ENCODE data around the gene GMEB1.
"Not testable (repeated sequence)": the region's sequence is repeated elsewhere in the genome, so short reads cannot be mapped to it uniquely, and the experiment has no call there.

GMEB1 gene

DNA sequence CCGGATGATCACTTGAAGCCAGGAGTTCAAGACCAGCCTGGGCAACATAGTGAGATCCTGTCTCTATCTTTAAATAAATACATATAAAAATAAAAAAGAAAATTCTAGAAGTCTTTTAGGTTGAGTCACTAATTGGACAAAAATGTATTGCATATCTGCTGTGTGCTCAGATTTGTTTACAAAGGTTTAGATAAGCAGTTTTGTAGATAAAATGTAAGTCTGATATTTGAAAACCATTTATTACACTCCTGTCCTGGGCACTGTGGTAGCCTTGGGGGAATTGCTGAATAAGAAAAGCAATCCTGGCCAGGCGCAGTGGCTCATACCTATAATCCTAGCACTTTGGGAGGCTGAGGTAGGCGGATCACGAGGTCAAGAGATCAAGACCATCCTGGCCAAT lies 11.6 kb downstream of the GMEB1 start:
- Histone ChIP-seq H3K9ac (ENCODE audit: low read depth, low read length) (no peak overlapping the region), H3K36me3 (ENCODE audit: control insufficient read depth, insufficient read depth, low read length) (no peaks in the 10 kb centered on the region), H3K9me3 (ENCODE audit: control insufficient read depth, insufficient read depth, low read length) (no peaks in the 10 kb centered on the region), H3K4me1 (ENCODE audit: control insufficient read depth, insufficient read depth, low read length) (peaks cover 4% of the 10 kb centered on the region), H3K4me3 (ENCODE audit: low read depth, low read length) (no peak overlapping the region), H3K27me3 (ENCODE audit: control insufficient read depth, insufficient read depth, low read length) (no peaks in the 10 kb centered on the region)

DNA sequence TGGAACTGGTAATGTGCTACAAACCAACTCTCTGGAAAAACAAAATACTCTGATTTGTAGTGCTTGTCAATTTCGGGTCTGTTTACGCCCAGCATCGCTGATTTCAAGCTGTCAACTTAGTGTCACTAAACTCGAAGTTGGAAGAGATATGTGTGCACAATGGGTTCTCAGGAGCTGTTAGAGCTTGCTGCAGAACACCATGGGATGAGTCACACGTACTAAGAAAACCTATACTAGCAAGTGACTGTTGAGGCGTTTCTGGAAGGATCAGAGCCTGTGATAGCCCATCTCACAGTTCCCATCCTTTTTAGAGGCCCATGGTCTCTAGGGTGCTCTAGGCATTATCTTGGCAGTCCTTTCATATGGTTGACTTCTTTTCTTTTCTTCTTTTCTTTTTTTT lies 14.3 kb downstream of the GMEB1 start:
- Histone ChIP-seq H3K9me3 (ENCODE audit: control insufficient read depth, insufficient read depth, low read length) (no peaks in the 10 kb centered on the region), H3K9ac (ENCODE audit: low read depth, low read length) (no peak overlapping the region), H3K4me3 (ENCODE audit: low read depth, low read length) (no peak overlapping the region), H3K4me1 (ENCODE audit: control insufficient read depth, insufficient read depth, low read length) (no peaks in the 10 kb centered on the region), H3K36me3 (ENCODE audit: control insufficient read depth, insufficient read depth, low read length) (peaks cover 2% of the 10 kb centered on the region), H3K27me3 (ENCODE audit: control insufficient read depth, insufficient read depth, low read length) (no peaks in the 10 kb centered on the region)

DNA sequence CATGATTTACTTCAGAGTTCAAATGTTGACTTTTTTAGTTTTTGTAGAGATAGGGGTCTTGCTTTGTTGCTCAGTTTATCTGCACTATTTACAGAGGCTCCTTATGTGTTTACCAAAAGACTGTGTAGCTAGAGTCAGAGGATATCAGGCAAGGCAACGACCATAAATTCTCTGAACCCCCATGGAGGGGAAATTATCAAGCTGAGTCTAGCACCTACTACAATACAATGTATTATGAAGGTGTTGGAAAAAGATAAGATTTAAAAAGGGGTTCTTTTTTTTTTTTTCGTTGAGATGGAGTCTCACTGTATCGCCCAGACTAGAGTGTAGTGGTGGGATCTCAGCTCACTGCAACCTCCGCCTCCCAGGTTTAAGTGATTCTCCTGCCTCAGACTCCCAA lies 16.4 kb downstream of the GMEB1 start:
- Histone ChIP-seq H3K9me3 (ENCODE audit: control insufficient read depth, insufficient read depth, low read length) (no peaks in the 10 kb centered on the region), H3K27me3 (ENCODE audit: control insufficient read depth, insufficient read depth, low read length) (no peaks in the 10 kb centered on the region), H3K4me1 (ENCODE audit: control insufficient read depth, insufficient read depth, low read length) (no peaks in the 10 kb centered on the region), H3K4me3 (ENCODE audit: low read depth, low read length) (no peak overlapping the region), H3K36me3 (ENCODE audit: control insufficient read depth, insufficient read depth, low read length) (peaks cover 2% of the 10 kb centered on the region), H3K9ac (ENCODE audit: low read depth, low read length) (no peak overlapping the region)

DNA sequence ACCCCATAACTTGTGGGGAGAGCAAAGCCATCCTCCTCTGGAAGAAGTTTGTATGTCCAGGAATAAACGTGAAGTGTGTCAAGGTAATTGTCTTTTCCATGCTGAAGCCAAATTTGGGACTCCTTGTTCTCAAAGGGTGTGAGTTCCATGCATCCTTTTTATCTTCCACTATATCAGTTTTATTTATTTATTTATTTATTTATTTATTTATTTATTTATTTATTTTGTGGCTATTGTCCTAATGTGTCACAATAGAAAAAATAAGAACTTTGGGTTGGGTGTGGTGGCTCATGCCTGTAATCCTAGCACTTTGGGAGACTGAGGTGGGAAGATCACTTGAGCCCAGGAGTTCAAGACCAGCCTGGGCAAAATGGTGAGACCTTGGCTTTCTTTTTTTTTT lies 23.0 kb downstream of the GMEB1 start:
- not testable (repeated sequence) for H3K9ac ChIP-seq (ENCODE audit: low read depth, low read length); H3K9me3 ChIP-seq (ENCODE audit: control insufficient read depth, insufficient read depth, low read length); H3K27me3 ChIP-seq (ENCODE audit: control insufficient read depth, insufficient read depth, low read length); H3K4me3 ChIP-seq (ENCODE audit: low read depth, low read length); H3K4me1 ChIP-seq (ENCODE audit: control insufficient read depth, insufficient read depth, low read length); H3K36me3 ChIP-seq (ENCODE audit: control insufficient read depth, insufficient read depth, low read length)

DNA sequence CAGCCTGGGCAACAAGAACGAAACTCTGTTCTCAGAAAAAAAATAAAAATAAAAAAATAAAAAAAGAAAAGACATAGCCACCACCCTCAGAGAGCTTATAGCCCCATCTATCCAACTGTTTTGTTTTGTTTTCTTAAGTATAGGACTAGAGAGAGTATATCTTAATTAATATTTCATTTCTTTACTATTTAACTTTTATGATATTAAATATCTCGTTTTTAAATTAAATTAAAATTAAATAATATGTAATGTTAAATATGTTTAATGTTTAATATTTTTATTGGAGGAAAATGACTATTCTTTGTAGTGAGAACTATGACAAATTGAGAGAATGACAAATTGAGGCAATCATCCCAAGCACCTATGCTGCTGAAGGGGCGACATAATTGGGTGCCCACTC lies 35.0 kb downstream of the GMEB1 start:
- H3K9me3 ChIP-seq (ENCODE audit: control insufficient read depth, insufficient read depth, low read length) = no peaks in the 10 kb centered on the region
- H3K9ac ChIP-seq (ENCODE audit: low read depth, low read length) = no peak overlapping the region
- H3K4me3 ChIP-seq (ENCODE audit: low read depth, low read length) = no peak overlapping the region
- H3K27me3 ChIP-seq (ENCODE audit: control insufficient read depth, insufficient read depth, low read length) = no peaks in the 10 kb centered on the region
- H3K36me3 ChIP-seq (ENCODE audit: control insufficient read depth, insufficient read depth, low read length) = peaks cover 12% of the 10 kb centered on the region
- H3K4me1 ChIP-seq (ENCODE audit: control insufficient read depth, insufficient read depth, low read length) = no peaks in the 10 kb centered on the region

DNA sequence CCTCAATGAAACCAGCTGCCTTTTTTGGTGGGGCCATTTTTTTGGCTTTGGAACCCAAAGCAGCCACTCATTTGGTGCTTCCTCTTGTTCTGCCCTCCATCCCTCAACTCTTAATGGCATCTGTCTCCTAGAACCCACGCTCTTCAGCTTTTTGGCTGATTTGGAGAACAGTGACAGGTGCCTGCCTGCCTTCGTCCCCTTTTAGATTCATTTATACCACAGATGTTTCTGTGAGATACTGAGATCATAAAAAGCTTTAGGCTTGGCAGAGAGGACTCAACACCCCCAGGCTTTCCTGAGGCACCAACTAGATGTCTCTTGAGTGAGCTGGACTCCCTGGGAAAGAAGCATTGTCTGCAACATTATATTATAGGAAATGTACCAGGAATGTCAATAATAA lies 47.8 kb downstream of the GMEB1 start:
- Histone ChIP-seq H3K4me1 (ENCODE audit: control insufficient read depth, insufficient read depth, low read length) (no peaks in the 10 kb centered on the region), H3K9me3 (ENCODE audit: control insufficient read depth, insufficient read depth, low read length) (no peaks in the 10 kb centered on the region), H3K27me3 (ENCODE audit: control insufficient read depth, insufficient read depth, low read length) (no peaks in the 10 kb centered on the region), H3K4me3 (ENCODE audit: low read depth, low read length) (no peak overlapping the region), H3K36me3 (ENCODE audit: control insufficient read depth, insufficient read depth, low read length) (peaks cover 14% of the 10 kb centered on the region), H3K9ac (ENCODE audit: low read depth, low read length) (no peak overlapping the region)

DNA sequence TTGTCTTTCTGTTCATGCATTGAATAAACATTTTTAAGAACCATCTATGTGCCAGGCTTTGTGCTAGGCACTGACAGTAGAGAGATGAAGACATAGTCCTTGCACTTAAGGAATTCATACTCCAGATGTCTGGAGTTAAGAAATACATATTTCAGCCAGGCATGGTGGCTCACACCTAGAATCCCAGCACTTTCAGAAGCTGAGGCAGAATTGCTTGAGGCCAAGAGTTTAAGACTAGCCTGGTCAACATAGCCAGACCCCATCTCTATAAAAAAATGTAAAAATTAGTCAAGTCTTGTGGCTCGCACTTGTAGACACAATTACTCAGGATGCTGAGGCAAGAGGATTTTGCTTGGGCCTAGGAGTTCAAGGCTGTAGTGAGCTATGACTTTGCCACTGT lies 49.6 kb downstream of the GMEB1 start:
- Histone ChIP-seq H3K4me3 (ENCODE audit: low read depth, low read length) (no peak overlapping the region), H3K27me3 (ENCODE audit: control insufficient read depth, insufficient read depth, low read length) (no peaks in the 10 kb centered on the region), H3K9ac (ENCODE audit: low read depth, low read length) (no peak overlapping the region), H3K36me3 (ENCODE audit: control insufficient read depth, insufficient read depth, low read length) (peaks cover 10% of the 10 kb centered on the region), H3K4me1 (ENCODE audit: control insufficient read depth, insufficient read depth, low read length) (no peaks in the 10 kb centered on the region), H3K9me3 (ENCODE audit: control insufficient read depth, insufficient read depth, low read length) (no peaks in the 10 kb centered on the region)

DNA sequence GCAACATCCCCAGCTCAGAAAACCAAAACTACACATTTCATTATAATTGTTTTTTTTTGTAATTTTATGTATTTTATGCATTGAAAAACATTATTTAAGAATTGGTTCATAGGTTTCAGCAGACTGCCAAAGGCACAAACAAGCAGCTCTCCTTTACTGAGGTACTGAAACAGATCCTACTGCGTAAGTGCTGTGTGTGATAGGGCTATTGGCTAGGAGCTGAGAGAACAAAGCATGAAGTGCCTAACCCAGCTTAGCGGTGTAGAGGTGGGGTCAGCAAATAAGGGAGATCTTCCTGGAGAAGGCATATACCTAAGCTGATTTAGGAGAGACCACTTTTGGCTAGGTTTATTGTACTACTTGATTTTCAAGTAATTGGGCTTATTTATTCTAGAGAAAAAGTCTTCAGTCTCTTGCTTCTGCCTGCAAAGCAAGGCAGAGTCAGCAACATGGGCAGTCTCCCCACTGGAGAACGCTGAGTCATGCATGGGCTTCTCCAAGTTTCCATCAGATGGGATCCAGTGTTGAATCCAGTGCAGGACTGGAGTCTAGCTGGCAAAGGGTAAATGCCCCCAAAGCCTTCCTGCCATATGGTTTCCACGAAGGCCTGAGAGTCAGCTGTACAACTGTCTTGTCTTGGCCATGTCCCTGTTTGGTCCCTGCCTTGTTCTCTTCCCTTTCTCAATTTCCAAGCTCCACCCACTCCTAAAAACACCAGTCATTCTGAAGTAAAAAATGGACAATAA lies 50.2 kb downstream of the GMEB1 start:
- Histone ChIP-seq H3K36me3 (ENCODE audit: control insufficient read depth, insufficient read depth, low read length) (peaks cover 5% of the 10 kb centered on the region), H3K9me3 (ENCODE audit: control insufficient read depth, insufficient read depth, low read length) (no peaks in the 10 kb centered on the region), H3K4me1 (ENCODE audit: control insufficient read depth, insufficient read depth, low read length) (no peaks in the 10 kb centered on the region), H3K9ac (ENCODE audit: low read depth, low read length) (no peak overlapping the region), H3K4me3 (ENCODE audit: low read depth, low read length) (no peak overlapping the region), H3K27me3 (ENCODE audit: control insufficient read depth, insufficient read depth, low read length) (no peaks in the 10 kb centered on the region)

DNA sequence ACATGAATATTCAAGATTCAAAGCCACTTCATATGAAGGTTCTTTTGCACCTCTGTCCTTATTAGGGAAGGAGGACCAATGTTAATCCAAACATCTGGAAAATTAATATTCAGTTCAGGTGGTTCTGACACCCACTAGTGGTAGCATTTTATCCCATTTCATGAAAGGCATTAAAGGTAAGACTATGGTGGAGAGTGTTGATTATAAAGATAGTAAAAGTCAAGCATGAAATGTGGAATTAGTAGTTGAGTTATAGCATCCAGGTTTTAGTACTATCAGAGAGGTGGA lies 50.7 kb downstream of the GMEB1 start:
- no peaks in the 10 kb centered on the region for H3K27me3 ChIP-seq (ENCODE audit: control insufficient read depth, insufficient read depth, low read length)
- H3K4me1 ChIP-seq (ENCODE audit: control insufficient read depth, insufficient read depth, low read length) = no peaks in the 10 kb centered on the region
- no peak overlapping the region for H3K9ac ChIP-seq (ENCODE audit: low read depth, low read length)
- no peak overlapping the region for H3K4me3 ChIP-seq (ENCODE audit: low read depth, low read length)
- H3K9me3 ChIP-seq (ENCODE audit: control insufficient read depth, insufficient read depth, low read length) = no peaks in the 10 kb centered on the region
- H3K36me3 ChIP-seq (ENCODE audit: control insufficient read depth, insufficient read depth, low read length) = peaks cover 2% of the 10 kb centered on the region

DNA sequence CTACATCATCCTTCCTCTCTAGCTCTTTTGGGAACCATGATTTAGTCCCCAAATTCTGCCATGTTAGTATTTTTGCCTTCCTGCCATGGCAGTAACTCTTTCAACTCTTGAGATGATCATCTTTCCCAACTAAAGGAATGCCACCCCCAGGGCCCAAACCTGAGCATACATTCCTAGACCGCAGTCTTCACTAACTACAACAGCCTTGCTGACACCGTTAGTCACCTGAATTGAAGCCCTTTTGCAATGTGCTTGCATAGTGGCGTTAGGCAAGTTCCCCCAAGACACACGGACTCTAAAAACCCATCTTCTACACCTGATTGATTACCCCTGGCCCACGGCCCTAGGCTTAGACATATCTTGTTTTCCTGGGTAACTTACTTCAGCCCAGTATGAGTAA lies 51.8 kb downstream of the GMEB1 start:
- Histone ChIP-seq H3K9me3 (ENCODE audit: control insufficient read depth, insufficient read depth, low read length) (no peaks in the 10 kb centered on the region), H3K27me3 (ENCODE audit: control insufficient read depth, insufficient read depth, low read length) (no peaks in the 10 kb centered on the region), H3K4me1 (ENCODE audit: control insufficient read depth, insufficient read depth, low read length) (no peaks in the 10 kb centered on the region), H3K9ac (ENCODE audit: low read depth, low read length) (no peak overlapping the region), H3K4me3 (ENCODE audit: low read depth, low read length) (no peak overlapping the region), H3K36me3 (ENCODE audit: control insufficient read depth, insufficient read depth, low read length) (no peaks in the 10 kb centered on the region)

DNA sequence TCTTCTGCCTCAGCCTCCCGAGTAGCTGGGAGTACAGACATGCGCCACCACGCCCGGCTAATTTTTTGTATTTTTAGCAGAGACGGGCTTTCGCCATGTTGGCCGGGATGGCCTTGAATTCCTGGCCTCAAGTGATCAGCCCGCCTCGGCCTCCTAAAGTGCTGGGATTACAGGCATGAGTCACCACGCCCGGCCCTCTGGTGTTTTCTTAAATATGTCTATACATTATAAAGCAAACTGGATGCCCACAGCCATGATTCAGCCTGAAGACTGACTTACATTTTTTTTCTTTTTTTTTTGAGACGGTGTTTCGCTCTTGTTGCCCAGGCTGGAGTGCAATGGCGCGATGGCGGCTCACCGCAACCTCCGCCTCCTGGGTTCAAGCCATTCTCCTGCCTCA lies 53.3 kb downstream of the GMEB1 start:
- not testable (repeated sequence) for H3K4me3 ChIP-seq (ENCODE audit: low read depth, low read length); H3K4me1 ChIP-seq (ENCODE audit: control insufficient read depth, insufficient read depth, low read length); H3K9me3 ChIP-seq (ENCODE audit: control insufficient read depth, insufficient read depth, low read length); H3K9ac ChIP-seq (ENCODE audit: low read depth, low read length); H3K27me3 ChIP-seq (ENCODE audit: control insufficient read depth, insufficient read depth, low read length); H3K36me3 ChIP-seq (ENCODE audit: control insufficient read depth, insufficient read depth, low read length)

DNA sequence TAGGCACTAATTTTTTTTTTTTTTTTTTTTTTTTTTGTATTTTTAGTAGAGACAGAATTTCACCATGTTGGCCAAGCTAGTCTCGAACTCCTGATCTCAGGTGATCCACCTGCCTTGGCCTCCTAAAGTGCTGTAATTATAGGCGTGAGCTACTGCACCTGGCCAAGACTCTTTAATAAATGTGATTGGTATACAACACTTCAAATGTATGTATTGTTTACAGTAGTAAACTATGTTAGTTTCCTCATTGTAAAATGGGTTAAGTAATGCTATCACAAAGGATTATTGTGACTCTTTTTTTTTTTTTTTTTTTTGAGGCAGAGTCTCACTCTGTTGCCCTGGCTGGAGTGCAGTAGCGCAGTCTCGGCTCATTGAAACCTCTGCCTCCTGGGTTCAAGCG lies 56.8 kb downstream of the GMEB1 start:
- not testable (repeated sequence) for H3K4me1 ChIP-seq (ENCODE audit: control insufficient read depth, insufficient read depth, low read length); H3K9me3 ChIP-seq (ENCODE audit: control insufficient read depth, insufficient read depth, low read length); H3K36me3 ChIP-seq (ENCODE audit: control insufficient read depth, insufficient read depth, low read length); H3K4me3 ChIP-seq (ENCODE audit: low read depth, low read length); H3K27me3 ChIP-seq (ENCODE audit: control insufficient read depth, insufficient read depth, low read length); H3K9ac ChIP-seq (ENCODE audit: low read depth, low read length)

Measured in iPS-15b (cell line).